Measurements from ENCODE around the gene SPPL2C. TPM values are rescaled to one million over a fixed set of nuclear protein-coding genes. Genes with fewer than 3 reads are reported as not detected.

The SPPL2C gene
- total RNA-seq, 4 donors from 2014 or later: not detected

DNA sequence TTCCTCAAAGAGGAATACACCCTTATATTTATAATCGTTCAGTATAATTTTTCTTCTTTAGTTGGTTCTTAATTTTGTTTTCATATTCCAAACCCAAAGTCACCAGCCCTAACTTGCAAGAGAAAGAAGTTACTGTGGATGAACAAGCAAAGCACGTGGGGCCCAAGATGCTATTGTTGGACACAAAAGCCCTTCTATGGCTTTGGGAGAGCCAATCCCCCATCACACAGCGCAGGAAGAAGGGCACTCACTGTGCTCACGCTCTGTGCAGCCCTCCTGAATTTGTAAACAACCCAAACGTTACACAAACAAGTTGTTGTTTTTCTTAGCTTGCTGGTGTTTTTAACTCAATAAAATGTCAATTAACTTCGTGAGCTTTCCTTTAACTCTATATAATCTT is 22.5 kb downstream of the SPPL2C start:
- DNase-seq: no peak
- Histone ChIP-seq H3K36me3 (no peaks in the 10 kb centered on the region), H3K9me3 (no peaks in the 10 kb centered on the region), H3K4me3 (no peak overlapping the region), H3K27ac (no peak overlapping the region), H3K4me1 (no peaks in the 10 kb centered on the region), H3K27me3 (no peaks in the 10 kb centered on the region)
- TF ChIP-seq POLR2A (IDR thresholded peaks at IDR 0.05): no peak
- TF ChIP-seq, protein P1, sequence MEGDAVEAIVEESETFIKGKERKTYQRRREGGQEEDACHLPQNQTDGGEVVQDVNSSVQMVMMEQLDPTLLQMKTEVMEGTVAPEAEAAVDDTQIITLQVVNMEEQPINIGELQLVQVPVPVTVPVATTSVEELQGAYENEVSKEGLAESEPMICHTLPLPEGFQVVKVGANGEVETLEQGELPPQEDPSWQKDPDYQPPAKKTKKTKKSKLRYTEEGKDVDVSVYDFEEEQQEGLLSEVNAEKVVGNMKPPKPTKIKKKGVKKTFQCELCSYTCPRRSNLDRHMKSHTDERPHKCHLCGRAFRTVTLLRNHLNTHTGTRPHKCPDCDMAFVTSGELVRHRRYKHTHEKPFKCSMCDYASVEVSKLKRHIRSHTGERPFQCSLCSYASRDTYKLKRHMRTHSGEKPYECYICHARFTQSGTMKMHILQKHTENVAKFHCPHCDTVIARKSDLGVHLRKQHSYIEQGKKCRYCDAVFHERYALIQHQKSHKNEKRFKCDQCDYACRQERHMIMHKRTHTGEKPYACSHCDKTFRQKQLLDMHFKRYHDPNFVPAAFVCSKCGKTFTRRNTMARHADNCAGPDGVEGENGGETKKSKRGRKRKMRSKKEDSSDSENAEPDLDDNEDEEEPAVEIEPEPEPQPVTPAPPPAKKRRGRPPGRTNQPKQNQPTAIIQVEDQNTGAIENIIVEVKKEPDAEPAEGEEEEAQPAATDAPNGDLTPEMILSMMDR (IDR thresholded peaks at IDR 0.05): no peak

DNA sequence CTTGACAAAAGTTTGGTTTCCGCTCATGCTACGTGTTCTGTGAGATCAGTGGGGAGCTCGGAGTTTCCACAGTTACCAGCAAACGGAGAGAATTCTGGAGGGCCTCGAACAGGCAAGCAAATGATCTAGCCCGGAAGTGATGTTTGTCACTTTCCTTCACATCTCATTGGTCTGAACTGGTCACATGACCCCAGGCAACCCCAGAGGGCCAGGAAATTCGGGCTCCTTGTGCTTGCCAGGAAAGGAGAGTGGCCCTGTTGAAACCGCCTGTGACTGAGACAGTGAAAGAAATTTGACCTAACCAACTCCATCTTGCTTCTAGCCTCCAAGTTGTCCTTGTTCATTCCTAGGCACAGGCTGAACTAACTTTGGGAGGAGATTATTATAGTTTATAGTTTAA is 23.0 kb downstream of the SPPL2C start:
- Histone ChIP-seq H3K27ac (no peak overlapping the region), H3K4me1 (no peaks in the 10 kb centered on the region), H3K27me3 (no peaks in the 10 kb centered on the region), H3K4me3 (no peak overlapping the region), H3K36me3 (no peaks in the 10 kb centered on the region), H3K9me3 (no peaks in the 10 kb centered on the region)
- no peak for TF ChIP-seq POLR2A (IDR thresholded peaks at IDR 0.05)
- TF ChIP-seq, protein P1 (IDR thresholded peaks at IDR 0.05): no peak
- no peak for DNase-seq

DNA sequence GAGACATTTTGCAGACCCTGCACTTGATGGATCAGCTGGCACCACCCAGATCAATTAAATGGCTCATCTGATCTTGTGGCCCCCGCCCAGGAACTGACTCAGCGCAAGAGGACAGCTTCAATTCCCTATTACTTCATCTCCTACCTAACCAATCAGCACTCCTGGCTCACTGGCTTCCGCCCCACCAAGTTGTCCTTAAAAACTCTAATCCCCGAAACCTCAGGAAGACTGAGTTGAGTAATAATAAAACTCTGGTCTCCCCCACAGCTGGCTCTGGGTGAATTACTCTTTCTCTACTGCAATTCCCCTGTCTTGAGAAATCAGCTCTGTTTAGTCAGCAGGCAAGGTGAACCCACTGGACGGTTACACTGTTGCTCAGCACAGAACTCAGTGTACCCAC is 23.6 kb downstream of the SPPL2C start:
- Histone ChIP-seq H3K27me3 (no peaks in the 10 kb centered on the region), H3K4me3 (no peak overlapping the region), H3K36me3 (no peaks in the 10 kb centered on the region), H3K27ac (no peak overlapping the region), H3K4me1 (no peaks in the 10 kb centered on the region), H3K9me3 (no peaks in the 10 kb centered on the region)
- DNase-seq: no peak
- TF ChIP-seq POLR2A (IDR thresholded peaks at IDR 0.05): no peak
- TF ChIP-seq, protein P1 (IDR thresholded peaks at IDR 0.05): no peak

DNA sequence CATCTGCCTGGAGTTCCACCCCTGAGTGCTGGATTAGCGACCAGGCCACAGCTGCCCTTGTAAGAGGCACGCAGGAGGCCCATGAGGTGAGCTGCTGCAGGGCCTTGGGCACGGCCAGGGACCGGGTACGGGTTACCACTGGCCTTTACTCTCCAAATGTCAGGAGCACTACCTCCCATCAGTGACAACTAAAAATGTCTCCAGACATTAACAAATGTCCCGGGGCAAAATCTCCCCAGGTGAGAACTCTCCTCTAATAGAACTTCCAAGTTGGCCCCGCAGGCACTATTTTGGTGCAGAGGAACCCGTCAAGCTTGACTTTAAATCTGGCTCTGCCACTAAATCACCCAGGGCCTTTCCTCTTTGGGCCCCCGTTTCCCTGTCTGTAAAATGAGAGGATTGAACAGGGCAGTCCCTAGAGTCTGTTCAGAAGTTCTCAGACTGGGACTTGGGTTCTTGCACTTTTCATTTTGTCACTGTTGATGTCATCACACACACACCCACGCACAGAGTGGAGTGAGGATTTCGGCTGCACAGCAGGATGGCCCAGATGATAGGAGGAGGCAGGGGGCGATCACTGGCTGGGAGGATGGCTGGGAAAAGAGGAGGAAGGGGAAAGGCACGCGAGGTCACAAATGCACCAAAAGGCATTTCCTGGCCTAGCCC is 25.1 kb downstream of the SPPL2C start:
- no peak overlapping the region for H3K4me3 ChIP-seq
- DNase-seq: no peak
- H3K9me3 ChIP-seq: no peaks in the 10 kb centered on the region
- H3K4me1 ChIP-seq: no peaks in the 10 kb centered on the region
- H3K27ac ChIP-seq: no peak overlapping the region
- H3K27me3 ChIP-seq: no peaks in the 10 kb centered on the region
- TF ChIP-seq, protein P1 (IDR thresholded peaks at IDR 0.05): no peak
- TF ChIP-seq POLR2A (IDR thresholded peaks at IDR 0.05): no peak
- H3K36me3 ChIP-seq: no peaks in the 10 kb centered on the region

DNA sequence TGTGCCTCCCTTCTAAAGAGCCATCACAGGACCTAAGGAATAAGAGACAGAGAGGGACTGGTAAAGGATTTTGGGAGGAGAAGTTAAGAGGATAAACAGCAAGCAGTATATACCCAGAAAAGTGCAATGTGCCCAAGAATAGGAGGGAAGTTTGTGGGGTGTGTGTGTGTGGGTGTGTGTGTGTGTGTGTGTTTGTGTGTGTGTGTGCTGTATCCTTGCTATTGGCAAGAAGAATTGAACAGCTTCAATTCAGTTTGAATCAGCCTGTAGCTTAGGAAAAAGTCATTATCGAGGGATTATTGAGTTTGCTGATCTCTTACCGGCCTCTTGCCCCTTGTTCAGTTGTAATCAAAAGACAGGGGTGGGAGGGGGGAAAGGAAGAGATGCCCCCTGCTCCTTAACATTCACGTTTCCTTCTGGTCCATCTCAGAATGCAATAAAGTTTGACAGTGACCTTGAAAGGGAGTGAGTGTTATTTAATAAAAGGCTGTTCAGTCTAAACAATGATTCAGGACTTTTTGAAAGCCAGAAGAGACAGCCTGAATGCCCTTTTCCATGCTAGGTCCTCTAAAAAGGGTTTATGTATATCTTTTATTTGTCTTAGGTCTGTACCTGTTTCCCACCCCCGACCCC is 25.8 kb downstream of the SPPL2C start:
- Histone ChIP-seq H3K27me3 (no peaks in the 10 kb centered on the region), H3K4me3 (no peak overlapping the region), H3K4me1 (no peaks in the 10 kb centered on the region), H3K36me3 (no peaks in the 10 kb centered on the region), H3K27ac (no peak overlapping the region), H3K9me3 (no peaks in the 10 kb centered on the region)
- TF ChIP-seq, protein P1 (IDR thresholded peaks at IDR 0.05): no peak
- TF ChIP-seq POLR2A (IDR thresholded peaks at IDR 0.05): no peak
- no peak for DNase-seq

Measured in Peyer's patch (tissue), 4 donors.